H9 (cell line): Measurements from ENCODE around the gene GLIS2. TPM values are rescaled to one million over a fixed set of nuclear protein-coding genes. Genes with fewer than 3 reads are reported as not detected.

Source experiments
- DNase-seq: peaks from one replicate; pipeline ENCODE4 v3.0.0-alpha.2; 2017
- H2AFZ ChIP-seq: one replicate; pipeline ENCODE4 v1.6.1; 2013; ENCODE audit warnings: mild to moderate bottlenecking, low read length, control low read depth, moderate library complexity
- H2AK5ac ChIP-seq: 2 replicates; pipeline ENCODE4 v1.6.1; 2013; ENCODE audit warnings: low read length, control low read depth, mixed read lengths; ENCODE audit not compliant: insufficient read length
- H2BK120ac ChIP-seq: one replicate; pipeline ENCODE4 v1.6.1; 2013; ENCODE audit warnings: low read depth, mild to moderate bottlenecking, low read length, control low read depth, inconsistent platforms; ENCODE audit not compliant: poor library complexity, severe bottlenecking
- H2BK12ac ChIP-seq: 2 replicates; pipeline ENCODE4 v1.6.1; 2013; ENCODE audit warnings: low read length, control low read depth, mixed read lengths, low read depth; ENCODE audit not compliant: insufficient read length
- H2BK15ac ChIP-seq: 2 replicates; pipeline ENCODE4 v1.6.1; 2013; ENCODE audit warnings: low read depth, low read length, control low read depth
- H2BK20ac ChIP-seq: one replicate; pipeline ENCODE4 v1.6.1; 2013; ENCODE audit warnings: low read depth, mild to moderate bottlenecking, low read length, control low read depth, inconsistent platforms; ENCODE audit not compliant: poor library complexity, severe bottlenecking
- H2BK5ac ChIP-seq: 2 replicates; pipeline ENCODE4 v1.6.1; 2013; ENCODE audit warnings: low read length, control low read depth, mixed read lengths; ENCODE audit not compliant: insufficient read length
- H3K14ac ChIP-seq: 2 replicates; pipeline ENCODE4 v1.6.1; 2013; ENCODE audit warnings: low read length, control low read depth; ENCODE audit not compliant: insufficient read depth
- H3K18ac ChIP-seq: 2 replicates; pipeline ENCODE4 v1.6.1; 2013; ENCODE audit warnings: low read depth, mild to moderate bottlenecking, mixed read lengths, low read length, control low read depth; ENCODE audit not compliant: insufficient read length
- H3K23ac ChIP-seq: 2 replicates; pipeline ENCODE4 v1.6.1; 2013; ENCODE audit warnings: low read length, control low read depth, mixed read lengths, low read depth; ENCODE audit not compliant: insufficient read length
- H3K23me2 ChIP-seq: 2 replicates; pipeline ENCODE4 v1.6.1; 2013; ENCODE audit warnings: low read depth, mild to moderate bottlenecking, mixed read lengths, low read length, control low read depth; ENCODE audit not compliant: insufficient read length, poor library complexity, severe bottlenecking
- H3K27ac ChIP-seq: 2 replicates; pipeline ENCODE4 v1.5.1; 2013; ENCODE audit warnings: low read length, control low read depth, mixed read lengths, low read depth; ENCODE audit not compliant: insufficient read length
- H3K27me3 ChIP-seq: 2 replicates; pipeline ENCODE4 v1.6.1; 2013; ENCODE audit warnings: low read length, control low read depth, inconsistent platforms; ENCODE audit not compliant: insufficient read depth
- H3K4ac ChIP-seq: 2 replicates; pipeline ENCODE4 v1.6.1; 2013; ENCODE audit warnings: low read depth, mild to moderate bottlenecking, control low read depth, inconsistent platforms, low read length, moderate library complexity
- H3K4me1 ChIP-seq: 2 replicates; pipeline ENCODE4 v1.6.1; 2013; ENCODE audit warnings: low read length, control low read depth, inconsistent platforms; ENCODE audit not compliant: insufficient read depth
- H3K4me2 ChIP-seq: 2 replicates; pipeline ENCODE4 v1.6.1; 2013; ENCODE audit warnings: low read length, control low read depth, mixed read lengths; ENCODE audit not compliant: insufficient read length, insufficient read depth
- H3K56ac ChIP-seq: 2 replicates; pipeline ENCODE4 v1.6.1; 2013; ENCODE audit warnings: low read depth, mild to moderate bottlenecking, mixed read lengths, low read length, control low read depth; ENCODE audit not compliant: insufficient read length
- H3K79me1 ChIP-seq: 2 replicates; pipeline ENCODE4 v1.6.1; 2013; ENCODE audit warnings: low read depth, mild to moderate bottlenecking, moderate library complexity, low read length, control low read depth, inconsistent platforms; ENCODE audit not compliant: insufficient read depth, poor library complexity, severe bottlenecking
- H3K79me2 ChIP-seq: 2 replicates; pipeline ENCODE4 v1.6.1; 2013; ENCODE audit warnings: low read length, control low read depth, inconsistent platforms; ENCODE audit not compliant: insufficient read depth
- H3K9ac ChIP-seq: 2 replicates; pipeline ENCODE4 v1.6.1; 2013; ENCODE audit warnings: low read length, control low read depth, mixed read lengths; ENCODE audit not compliant: insufficient read length; ENCODE audit errors: extremely low read depth
- H3K9me3 ChIP-seq: one replicate; pipeline ENCODE4 v1.6.1; 2013; ENCODE audit warnings: low read depth, low read length, inconsistent platforms; ENCODE audit not compliant: control insufficient read depth
- H3T11ph ChIP-seq: one replicate; pipeline ENCODE4 v1.6.1; 2013; ENCODE audit warnings: mild to moderate bottlenecking, low read length, control low read depth, inconsistent platforms
- H4K20me1 ChIP-seq: one replicate; pipeline ENCODE4 v1.6.1; 2013; ENCODE audit not compliant: control insufficient read depth, insufficient read length, insufficient read depth
- H4K5ac ChIP-seq: 2 replicates; pipeline ENCODE4 v1.6.1; 2013; ENCODE audit warnings: low read depth, mild to moderate bottlenecking, mixed read lengths, low read length, control low read depth; ENCODE audit not compliant: insufficient read length
- H4K8ac ChIP-seq: replicated peaks from 2 replicates; pipeline ENCODE4 v1.6.1; 2013; ENCODE audit warnings: low read length, control low read depth, mixed read lengths, low read depth; ENCODE audit not compliant: insufficient read length
- H4K91ac ChIP-seq: 2 replicates; pipeline ENCODE4 v1.6.1; 2013; ENCODE audit warnings: low read depth, mild to moderate bottlenecking, moderate library complexity, mixed read lengths, low read length, control low read depth; ENCODE audit not compliant: insufficient read length
- H3K27ac Mint-ChIP-seq, 3 experiments: 2 replicates in 2 of 3; 3 replicates in 1 of 3; pipeline ENCODE4 v1.8.0; 2020 to 2021; ENCODE audit warnings: mixed read lengths in 3 of 3, mild to moderate bottlenecking in 1 of 3, moderate library complexity in 1 of 3
- H3K27me3 Mint-ChIP-seq: 2 replicates; pipeline ENCODE4 v1.8.0; 2021; ENCODE audit warnings: low read depth, mild to moderate bottlenecking, moderate library complexity, mixed read lengths
- H3K36me3 Mint-ChIP-seq, 3 experiments: 2 replicates in 2 of 3; 3 replicates in 1 of 3; pipeline ENCODE4 v1.8.0; 2020 to 2021; ENCODE audit warnings: low read depth in 3 of 3, mixed read lengths in 3 of 3; ENCODE audit not compliant: insufficient read depth in 1 of 3
- H3K4me1 Mint-ChIP-seq, 2 experiments: 2 replicates each; pipeline ENCODE4 v1.8.0; 2020; ENCODE audit warnings: mixed read lengths in 2 of 2
- H3K4me3 Mint-ChIP-seq, 2 experiments: 2 replicates in 1 of 2; 3 replicates in 1 of 2; pipeline ENCODE4 v1.8.0; 2020 to 2021; ENCODE audit warnings: mild to moderate bottlenecking in 2 of 2, mixed read lengths in 2 of 2, moderate library complexity in 1 of 2
- H3K9me3 Mint-ChIP-seq, 2 experiments: 2 replicates in 1 of 2; 3 replicates in 1 of 2; pipeline ENCODE4 v1.8.0; 2020; ENCODE audit warnings: mild to moderate bottlenecking in 2 of 2, mixed read lengths in 2 of 2, moderate library complexity in 1 of 2
- CTCF ChIP-seq: fragments of 200-600 bp; sonication (generic); conservative IDR thresholded peaks from 3 replicates; pipeline ENCODE4 v1.8.0; 2021; ENCODE audit warnings: antibody characterized with exemption, mild to moderate bottlenecking
- whole genome bisulfite sequencing: extraction: QIAGEN DNeasy Blood & Tissue Kit; methylation state at CpG from one replicate; pipeline ENCODE4 v1.1.7; 2013; ENCODE audit warnings: missing lambda C conversion rate, low lambda C conversion rate, mixed read lengths; ENCODE audit not compliant: insufficient read length; ENCODE audit errors: extremely low coverage; 5-methylcytosine and 5-hydroxymethylcytosine counted together
- total RNA-seq: library from RNA; stranded (reverse); gene quantifications from 2 replicates; pipeline ENCODE4 v1.2.1, GENCODE V29; 2021

GLIS2 gene
- total RNA-seq, 1 experiment from 2014 or later: 14.3 TPM

- H3K23ac ChIP-seq: no peak overlapping the region
- no peak overlapping the region for H2BK15ac ChIP-seq
- no peak overlapping the region for H3K56ac ChIP-seq
- H3K79me1 ChIP-seq: no peaks in the 10 kb centered on the region
- H2BK12ac ChIP-seq: no peak overlapping the region
- peak; percentile 32 for DNase-seq
- no peak overlapping the region for H3K9ac ChIP-seq
- peaks cover 3% of the 10 kb centered on the region; the same call in 1 of the 2 replicates for H3K4me1 ChIP-seq
- H4K8ac ChIP-seq: no peak overlapping the region
- H2BK20ac ChIP-seq: no peak overlapping the region
- no peak overlapping the region for H2AK5ac ChIP-seq
- peaks cover 2 to 9% (median 7%) of the 10 kb centered on the region in 3 experiments; a peak in 4 of 7 replicates for H3K36me3 Mint-ChIP-seq
- H3K27ac Mint-ChIP-seq: peak overlapping the region in 1 of 3 experiments; percentile 57; a peak in 1 of 7 replicates
- no peak overlapping the region for H3K27ac ChIP-seq
- no peaks in the 10 kb centered on the region; the same call in 1 of the 2 replicates for H3K27me3 ChIP-seq
- no peaks in the 10 kb centered on the region; a peak in 3 of 5 replicates for H3K9me3 Mint-ChIP-seq
- H3K4ac ChIP-seq: no peak overlapping the region
- H3K27me3 Mint-ChIP-seq: peaks cover 22% of the 10 kb centered on the region
- no peaks in the 10 kb centered on the region; the same call in 1 of the 2 replicates for H3K79me2 ChIP-seq
- H2BK120ac ChIP-seq: no peak overlapping the region
- peaks cover 28 to 34% of the 10 kb centered on the region in 2 experiments for H3K4me1 Mint-ChIP-seq
- no peak overlapping the region for H3K18ac ChIP-seq
- H3K9me3 ChIP-seq: no peaks in the 10 kb centered on the region
- H3K4me3 Mint-ChIP-seq: peak overlapping the region in 1 of 2 experiments; percentile 81; a peak in 1 of 5 replicates
- no peak overlapping the region for H2AFZ ChIP-seq
- no peak overlapping the region for H4K5ac ChIP-seq
- no peak overlapping the region for H4K91ac ChIP-seq
- no peak overlapping the region for H3K4me2 ChIP-seq
- no peak overlapping the region for H2BK5ac ChIP-seq
- H4K20me1 ChIP-seq: no peaks in the 10 kb centered on the region
- H3T11ph ChIP-seq: no peak overlapping the region
- TF ChIP-seq CTCF: no peak
- H3K23me2 ChIP-seq: no peaks in the 10 kb centered on the region
- no CpG with 5 or more reads among the region's 14 CpGs for WGBS
- no peak overlapping the region for H3K14ac ChIP-seq
Observed at GRCh38 chr16:4309102-4309832, 6.6 kb upstream of the GLIS2 start.
